Adipose tissue (tissue), 3 donors: Measurements from ENCODE around the gene DUSP22. TPM values are rescaled to one million over a fixed set of nuclear protein-coding genes. Genes with fewer than 3 reads are reported as not detected.

ENCODE experiments used
- H3K27ac ChIP-seq: one replicate; pipeline ENCODE4 v1.5.1; 2013; ENCODE audit warnings: low read depth, low read length
- WGBS, 3 donors: extraction: QIAGEN DNeasy Blood & Tissue Kit; methylation state at CpG; one replicate each; pipeline ENCODE4 v1.1.7; 2013; 5-methylcytosine and 5-hydroxymethylcytosine counted together
- polyA plus RNA-seq, 3 donors: library from polyadenylated mRNA; stranded (reverse); fragments of 200-250 nt; gene quantifications; one replicate each; pipeline ENCODE4 v1.2.3, GENCODE V29; 2013
- donor health status: healthy with polysubstance abuse.
- donor health status: Bipolar disorder and iron deficiency.
- donor health status: healthy.

DUSP22 gene
- polyA plus RNA-seq, 3 donors: 38.5 to 58.3 (median 47.0) TPM

DNA sequence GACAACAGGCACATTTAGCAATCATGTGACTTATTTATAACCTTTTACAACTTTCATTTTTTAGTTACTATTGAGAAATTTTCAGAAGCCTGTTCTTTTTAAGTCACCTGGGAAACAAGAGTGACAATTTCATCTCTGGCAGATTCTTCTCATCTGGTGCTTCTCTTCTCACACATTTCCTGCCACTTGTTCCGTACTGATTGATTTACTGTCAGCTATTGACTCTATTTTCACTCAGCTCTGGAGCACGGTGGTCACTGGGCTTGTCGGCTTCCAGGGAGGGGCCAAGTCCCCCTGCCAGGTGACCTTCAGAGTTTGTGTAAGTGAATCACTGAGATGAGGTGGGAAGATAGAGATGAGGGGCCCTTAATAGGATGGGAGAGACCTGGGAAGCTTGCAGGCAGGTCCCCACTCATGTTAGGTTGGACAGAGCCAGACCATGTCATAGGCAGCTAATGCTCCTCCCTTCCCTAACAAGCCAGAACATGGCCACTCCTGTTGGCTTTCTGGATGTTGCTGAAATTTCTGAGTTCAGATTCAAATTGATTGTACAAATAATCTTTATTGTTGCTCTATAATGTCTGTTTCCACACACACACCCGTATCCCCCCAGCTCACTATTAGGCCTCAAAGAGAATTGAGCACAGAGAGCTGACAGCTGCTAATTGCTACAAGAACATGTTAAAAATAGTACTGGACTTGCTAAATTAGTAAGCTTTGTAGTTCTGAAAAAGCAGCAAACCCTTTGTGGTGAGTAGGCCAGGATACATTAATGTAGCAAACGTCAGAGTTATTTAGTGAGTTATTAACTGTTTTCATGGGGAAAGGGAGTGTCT is 13.3 kb downstream of the DUSP22 start:
- 42 to 81% (median 78%) methylated on average over 5 of the region's 5 CpGs for WGBS, 3 donors
- H3K27ac ChIP-seq: no peak overlapping the region

GRCh38 chr6:306641-307061 is 14.4 kb downstream of the DUSP22 start:
- no peak overlapping the region for H3K27ac ChIP-seq
- WGBS, 3 donors: 73 to 82% (median 78%) methylated on average over 8 of the region's 8 CpGs

- WGBS, 3 donors: 67 to 77% (median 68%) methylated on average over 15 of the region's 15 CpGs
These were observed 15.0 kb downstream of the DUSP22 start for GRCh38 chr6:307065-307814.

DNA sequence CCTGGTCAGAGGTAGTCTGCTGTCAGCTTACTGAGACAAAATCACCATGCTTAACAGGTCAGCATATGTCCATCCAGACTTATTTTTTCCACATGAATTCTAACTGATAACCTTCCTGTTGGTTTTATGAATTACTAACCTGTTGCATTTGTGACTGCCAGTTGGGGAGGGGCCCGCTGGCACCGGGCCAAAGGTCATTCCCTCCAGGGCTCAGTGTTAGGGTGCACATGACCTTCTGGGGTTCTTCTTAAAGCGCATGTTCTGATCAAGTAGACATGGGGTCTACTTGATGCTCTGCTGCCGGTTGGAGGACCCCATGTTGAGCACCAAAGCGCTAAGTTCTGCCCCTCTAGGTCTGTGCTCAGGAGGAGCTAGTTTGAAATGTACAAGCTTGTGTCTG is 15.6 kb downstream of the DUSP22 start:
- H3K27ac ChIP-seq: no peak overlapping the region
- 69 to 78% (median 73%) methylated on average over 5 of the region's 5 CpGs for WGBS, 3 donors

More at GRCh38 chr6:307065-307814, 15.0 kb downstream of the DUSP22 start:
- no peak overlapping the region for H3K27ac ChIP-seq

DNA sequence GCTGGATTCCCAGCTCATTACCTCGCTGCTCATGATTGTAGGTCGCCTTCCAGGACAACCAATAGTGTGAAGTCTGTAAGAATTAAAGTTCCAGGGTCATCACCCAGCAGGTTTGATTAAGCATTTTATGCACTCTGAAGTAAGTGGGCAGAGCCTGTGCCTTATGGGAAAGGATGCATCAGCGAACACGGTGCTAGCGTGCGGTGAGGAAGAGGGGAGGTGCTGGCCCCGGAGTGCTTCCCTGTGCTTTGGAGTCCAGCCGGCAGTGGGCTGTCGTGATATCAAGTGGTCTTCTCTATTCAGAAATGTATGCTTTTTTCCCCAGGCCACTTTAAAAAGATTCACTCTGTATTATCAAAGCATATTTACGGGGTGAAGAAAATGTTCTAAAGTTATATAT is 16.0 kb downstream of the DUSP22 start:
- H3K27ac ChIP-seq: no peak overlapping the region
- WGBS, 3 donors: 88 to 92% (median 91%) methylated on average over 10 of the region's 10 CpGs

DNA sequence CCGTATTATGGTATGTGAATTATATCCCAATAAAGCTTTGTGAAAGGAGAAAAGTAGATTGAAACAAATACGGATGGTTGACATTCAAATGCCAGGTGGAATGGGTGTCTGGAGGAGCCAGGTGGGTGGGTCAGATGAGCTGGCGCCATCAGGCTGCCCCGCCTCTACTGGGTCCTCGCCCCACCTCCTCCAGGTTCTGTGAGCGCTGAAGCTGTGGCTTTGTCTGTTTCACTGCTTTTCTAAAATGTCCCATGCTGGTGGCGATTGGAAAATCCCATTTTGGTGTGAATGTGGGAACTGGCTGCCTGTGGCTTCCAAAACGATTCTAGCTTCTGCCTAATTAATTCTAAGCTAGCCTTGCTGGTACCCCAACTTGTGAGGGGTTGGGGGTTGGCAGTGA is 16.5 kb downstream of the DUSP22 start:
- whole genome bisulfite sequencing, 3 donors: 82 to 86% (median 85%) methylated on average over 8 of the region's 8 CpGs
- H3K27ac ChIP-seq: no peak overlapping the region

DNA sequence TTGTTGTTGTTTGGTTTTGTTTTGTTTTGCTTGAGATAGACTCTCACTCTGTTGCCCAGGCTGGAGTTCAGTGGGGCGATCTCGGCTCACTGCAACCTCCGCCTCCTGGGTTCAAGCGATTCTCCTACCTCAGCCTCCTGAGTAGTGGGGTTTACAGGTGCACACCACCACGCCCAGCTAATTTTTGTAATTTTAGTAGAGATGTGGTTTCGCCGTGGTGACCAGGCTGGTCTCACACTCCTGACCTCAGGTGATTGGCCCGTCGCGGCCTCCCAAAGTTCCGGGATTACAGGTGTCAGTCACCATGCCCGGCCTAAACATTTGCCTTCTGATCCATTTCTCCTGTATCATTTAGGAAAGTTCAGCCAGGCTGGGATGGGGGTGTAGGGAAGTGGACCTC is 17.7 kb downstream of the DUSP22 start:
- 94 to 97% (median 94%) methylated on average over 12 of the region's 12 CpGs for WGBS, 3 donors
- no peak overlapping the region for H3K27ac ChIP-seq

- no peak overlapping the region for H3K27ac ChIP-seq
- 71 to 84% (median 80%) methylated on average over 2 of the region's 2 CpGs for WGBS, 3 donors
These were observed 18.4 kb downstream of the DUSP22 start for GRCh38 chr6:310671-311070.

DNA sequence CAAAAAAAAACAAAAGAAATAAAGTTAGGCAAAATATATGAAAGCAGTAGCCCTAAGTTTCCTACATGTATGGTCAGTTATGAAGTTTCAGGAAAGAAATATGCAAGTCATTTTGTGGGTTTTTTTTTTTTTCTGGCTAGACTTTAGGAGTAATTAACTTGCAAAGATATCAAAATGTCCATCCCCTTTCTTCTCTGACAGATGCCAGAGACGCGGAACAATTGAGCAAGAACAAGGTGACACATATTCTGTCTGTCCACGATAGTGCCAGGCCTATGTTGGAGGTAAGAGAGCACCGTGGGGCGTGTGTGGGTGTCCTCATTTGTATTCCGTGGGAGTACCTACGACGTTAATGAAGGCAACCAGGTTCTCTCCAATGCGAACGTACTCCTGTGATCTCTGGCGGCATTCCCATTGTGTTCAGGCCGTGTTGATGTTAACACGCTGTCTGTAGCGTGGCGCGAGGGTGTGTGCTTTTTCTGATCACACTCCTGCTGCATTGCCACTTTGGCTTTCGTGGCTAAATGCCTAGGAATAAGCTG is 19.5 kb downstream of the DUSP22 start:
- WGBS, 3 donors: 68 to 76% (median 70%) methylated on average over 17 of the region's 17 CpGs
- no peak overlapping the region for H3K27ac ChIP-seq

DNA sequence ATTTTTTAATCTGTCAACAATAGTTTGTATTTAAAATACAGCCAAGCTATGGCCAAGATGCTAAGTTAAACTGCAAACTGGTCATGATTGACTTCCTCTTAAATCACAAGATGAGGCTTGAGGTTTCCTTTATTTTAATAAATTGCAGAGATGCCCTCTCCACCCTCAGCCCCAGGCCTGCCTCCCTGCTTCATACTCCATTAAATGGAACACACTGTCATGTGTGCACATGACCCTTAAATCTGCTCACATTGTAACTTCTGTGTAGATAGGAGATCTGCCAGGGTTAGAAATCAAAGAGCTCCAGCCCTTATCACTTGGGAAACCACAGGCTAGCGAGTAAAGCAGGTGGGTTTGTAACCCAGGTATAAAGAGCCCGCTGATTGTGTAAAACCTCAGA is 20.8 kb downstream of the DUSP22 start:
- 42 to 64% (median 57%) methylated on average over 2 of the region's 2 CpGs for WGBS, 3 donors
- H3K27ac ChIP-seq: no peak overlapping the region

- no peak overlapping the region for H3K27ac ChIP-seq
- 84 to 93% (median 90%) methylated on average over 10 of the region's 10 CpGs for WGBS, 3 donors
These were observed 21.6 kb downstream of the DUSP22 start for GRCh38 chr6:313917-314316.

DNA sequence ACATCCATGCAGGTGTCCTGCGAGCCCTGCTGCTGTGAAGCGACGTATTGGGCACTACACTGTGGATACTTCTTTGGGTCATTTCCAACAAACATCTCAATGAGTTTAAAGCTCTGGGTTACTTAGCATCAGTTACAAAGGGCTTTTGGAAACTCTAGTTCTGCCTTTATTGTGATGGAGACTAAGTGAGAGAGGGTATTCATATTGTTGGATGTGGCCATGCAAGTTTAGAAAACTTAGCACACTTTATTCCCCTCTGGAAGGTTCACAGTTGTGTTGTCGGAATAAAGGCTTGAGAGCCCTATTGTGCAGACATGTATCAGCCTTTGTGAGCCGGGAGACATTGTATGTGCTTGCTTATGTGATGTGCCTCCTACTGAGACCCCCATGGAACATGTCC is 22.1 kb downstream of the DUSP22 start:
- no peak overlapping the region for H3K27ac ChIP-seq
- WGBS, 3 donors: 89 to 92% (median 90%) methylated on average over 5 of the region's 5 CpGs

DNA sequence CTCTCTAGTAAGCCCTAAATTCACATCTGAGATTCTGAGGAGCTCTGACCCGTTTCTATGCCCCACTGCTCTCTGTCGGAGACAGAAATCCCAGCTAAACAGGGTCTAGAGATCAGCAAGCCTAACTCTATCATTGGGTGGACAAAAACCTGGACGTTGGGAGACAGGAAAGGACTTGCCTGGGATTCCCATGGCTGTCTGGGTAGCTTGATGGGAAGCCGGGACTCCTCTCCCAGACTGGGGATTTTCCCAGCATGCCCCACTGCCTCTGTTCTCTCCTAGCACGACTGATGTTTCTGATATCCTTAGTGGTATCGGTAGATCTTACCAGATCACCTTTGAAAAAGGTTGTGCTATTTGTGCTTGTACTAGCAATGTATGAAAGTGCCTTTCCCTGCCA is 22.9 kb downstream of the DUSP22 start:
- WGBS, 3 donors: 73 to 81% (median 80%) methylated on average over 6 of the region's 6 CpGs
- H3K27ac ChIP-seq: no peak overlapping the region

GRCh38 chr6:315921-316752 is 23.9 kb downstream of the DUSP22 start:
- 74 to 83% (median 81%) methylated on average over 10 of the region's 10 CpGs for WGBS, 3 donors
- H3K27ac ChIP-seq: no peak overlapping the region

- no peak overlapping the region for H3K27ac ChIP-seq
These were observed 24.4 kb downstream of the DUSP22 start for GRCh38 chr6:316753-317038.

DNA sequence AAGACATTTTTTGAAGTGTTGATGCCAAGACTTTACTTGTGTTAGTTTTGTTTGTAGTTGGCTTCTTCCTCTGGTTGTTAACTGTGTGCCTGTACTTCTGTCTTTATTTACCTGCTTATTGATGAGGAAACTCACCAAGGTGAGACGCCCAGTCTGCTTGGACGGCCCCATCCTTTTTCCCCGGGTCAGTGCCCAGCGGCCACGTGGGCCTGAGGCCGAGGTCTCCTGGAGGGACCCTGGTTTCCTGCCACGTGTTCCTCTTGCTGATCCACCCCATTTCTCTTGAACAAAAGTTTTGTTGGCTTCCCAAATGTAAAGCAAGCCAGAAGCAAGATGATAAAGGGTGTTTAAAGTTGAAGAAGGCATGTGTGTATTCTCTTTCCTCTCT is 24.8 kb downstream of the DUSP22 start:
- no peak overlapping the region for H3K27ac ChIP-seq
- 54 to 70% (median 68%) methylated on average over 7 of the region's 7 CpGs for WGBS, 3 donors

DNA sequence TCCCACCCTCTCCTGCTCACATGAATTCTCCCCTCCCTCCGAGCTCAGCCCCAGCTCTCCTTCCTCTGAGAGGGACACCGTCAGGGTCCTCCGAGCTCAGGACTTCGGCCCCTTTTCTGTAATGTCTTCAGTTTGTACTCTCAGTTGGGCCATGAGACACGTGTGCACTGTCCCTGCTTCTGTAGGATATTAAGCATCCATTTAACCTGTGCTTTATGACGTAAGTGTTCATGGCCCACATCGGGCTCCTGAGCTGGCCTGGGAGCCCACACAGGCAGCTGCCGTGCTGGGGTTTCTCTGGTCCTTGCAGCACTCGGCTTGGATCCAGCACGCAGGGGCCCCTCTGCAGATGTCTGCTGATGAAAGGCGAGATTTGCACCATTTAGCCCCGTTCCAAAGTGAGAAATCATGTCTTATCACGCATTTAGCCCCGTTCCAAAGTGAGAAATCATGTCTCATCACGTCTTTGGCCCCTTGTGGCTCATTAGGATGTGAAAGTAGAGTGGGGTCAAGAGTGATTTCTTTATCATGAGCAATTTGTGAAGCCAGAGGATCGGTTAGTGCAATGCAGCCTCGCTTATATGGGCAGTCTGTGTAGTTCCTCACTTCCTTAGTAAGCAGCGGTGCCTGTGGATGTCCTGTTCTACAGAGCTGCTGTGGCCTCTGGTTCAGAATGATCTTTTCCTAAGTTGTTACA is 25.3 kb downstream of the DUSP22 start:
- WGBS, 3 donors: 72 to 78% (median 78%) methylated on average over 18 of the region's 18 CpGs
- H3K27ac ChIP-seq: no peak overlapping the region

- WGBS, 3 donors: 80 to 84% (median 83%) methylated on average over 4 of the region's 4 CpGs
- no peak overlapping the region for H3K27ac ChIP-seq
These were observed 26.1 kb downstream of the DUSP22 start for GRCh38 chr6:318243-318890.
